ENCODE data around the gene SMC4.

Gene SMC4

DNA sequence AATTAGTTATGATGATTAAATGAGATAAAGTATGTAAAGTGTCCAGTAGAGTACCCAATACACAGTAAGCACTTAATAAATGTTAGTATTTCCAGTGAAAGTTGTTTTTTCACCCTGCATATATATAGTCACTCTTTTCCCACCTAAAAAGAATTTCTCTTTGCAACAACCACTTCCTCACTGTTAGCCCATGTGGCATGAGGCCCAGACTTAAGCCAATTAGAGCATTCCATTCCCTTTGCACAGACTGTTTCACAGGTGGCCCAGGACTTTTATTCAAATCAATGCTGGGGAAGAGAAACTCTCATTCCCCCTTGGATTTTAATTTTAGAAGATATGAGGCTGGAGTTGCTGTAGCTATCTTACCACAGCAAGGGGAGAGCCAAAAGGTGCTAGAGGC lies 4.2 kb upstream of the SMC4 start:
- no peak for DNase-seq (ENCODE audit: low read depth)

DNA sequence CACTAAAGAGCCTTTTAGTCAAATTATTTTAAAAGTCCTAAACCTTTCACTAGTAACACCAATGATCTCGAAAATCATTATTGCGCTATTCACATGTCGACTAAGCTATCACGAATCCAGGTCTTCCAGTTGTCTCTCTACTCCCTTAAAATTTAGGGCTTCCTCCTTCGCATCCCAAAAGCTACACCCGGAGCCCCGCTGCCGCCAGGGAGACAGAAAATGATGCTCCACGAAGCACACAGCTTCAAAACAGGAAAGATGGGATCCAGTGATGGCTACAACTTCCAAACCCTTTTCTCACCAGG lies 678 bp upstream of the SMC4 start:
- no peak for DNase-seq (ENCODE audit: low read depth)

DNA sequence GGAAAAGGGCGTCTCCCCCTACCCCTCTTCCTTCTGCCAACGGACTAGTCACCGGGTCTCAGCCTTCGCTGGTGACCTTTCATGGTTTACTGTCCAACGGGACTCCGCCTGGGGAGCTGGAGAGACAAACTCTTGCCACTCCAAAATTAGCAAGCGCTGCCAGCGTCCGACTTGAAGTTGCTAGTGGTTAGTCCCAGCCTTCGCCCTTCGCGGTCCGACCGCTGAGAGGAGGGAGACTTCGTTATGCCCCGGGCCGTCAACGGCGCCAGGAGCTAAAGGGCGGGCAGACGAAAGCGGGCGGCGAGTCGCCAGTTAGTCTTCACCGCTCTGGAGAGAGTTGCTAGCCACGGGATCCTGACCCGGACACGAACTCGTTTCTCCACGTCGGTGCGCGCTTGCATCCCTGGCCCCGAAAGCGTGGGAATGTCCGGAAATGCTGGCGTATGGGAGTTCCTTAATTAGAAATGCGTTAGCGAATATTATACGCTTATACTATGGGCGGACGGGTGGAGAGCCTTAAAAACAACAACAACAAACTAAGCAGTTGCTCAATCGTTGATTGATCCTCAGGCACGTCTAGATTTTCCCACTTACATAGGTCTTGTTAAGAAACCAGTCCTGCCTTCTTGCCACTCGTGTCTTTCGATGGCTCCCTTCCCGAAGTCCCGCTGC lies 716 bp downstream of the SMC4 start:
- DNase-seq (ENCODE audit: low read depth): no peak

DNA sequence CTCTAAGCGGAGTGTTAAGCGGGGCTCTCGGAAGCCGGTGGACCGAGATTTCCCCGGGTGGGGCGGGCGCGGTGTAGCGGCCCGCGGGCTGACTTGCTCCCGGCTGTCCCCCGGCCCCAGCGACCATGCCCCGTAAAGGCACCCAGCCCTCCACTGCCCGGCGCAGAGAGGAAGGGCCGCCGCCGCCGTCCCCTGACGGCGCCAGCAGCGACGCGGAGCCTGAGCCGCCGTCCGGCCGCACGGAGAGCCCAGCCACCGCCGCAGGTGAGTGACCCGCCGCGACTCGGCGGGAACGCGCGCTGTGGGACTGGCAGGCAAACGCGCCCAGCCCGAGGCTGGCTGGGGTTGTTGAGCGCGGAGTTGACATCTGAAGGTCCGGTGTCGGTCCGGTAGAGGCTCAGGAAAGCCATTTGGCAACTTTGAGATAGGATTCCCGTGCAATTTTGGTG lies 1.3 kb downstream of the SMC4 start:
- DNase-seq (ENCODE audit: low read depth): no peak

DNA sequence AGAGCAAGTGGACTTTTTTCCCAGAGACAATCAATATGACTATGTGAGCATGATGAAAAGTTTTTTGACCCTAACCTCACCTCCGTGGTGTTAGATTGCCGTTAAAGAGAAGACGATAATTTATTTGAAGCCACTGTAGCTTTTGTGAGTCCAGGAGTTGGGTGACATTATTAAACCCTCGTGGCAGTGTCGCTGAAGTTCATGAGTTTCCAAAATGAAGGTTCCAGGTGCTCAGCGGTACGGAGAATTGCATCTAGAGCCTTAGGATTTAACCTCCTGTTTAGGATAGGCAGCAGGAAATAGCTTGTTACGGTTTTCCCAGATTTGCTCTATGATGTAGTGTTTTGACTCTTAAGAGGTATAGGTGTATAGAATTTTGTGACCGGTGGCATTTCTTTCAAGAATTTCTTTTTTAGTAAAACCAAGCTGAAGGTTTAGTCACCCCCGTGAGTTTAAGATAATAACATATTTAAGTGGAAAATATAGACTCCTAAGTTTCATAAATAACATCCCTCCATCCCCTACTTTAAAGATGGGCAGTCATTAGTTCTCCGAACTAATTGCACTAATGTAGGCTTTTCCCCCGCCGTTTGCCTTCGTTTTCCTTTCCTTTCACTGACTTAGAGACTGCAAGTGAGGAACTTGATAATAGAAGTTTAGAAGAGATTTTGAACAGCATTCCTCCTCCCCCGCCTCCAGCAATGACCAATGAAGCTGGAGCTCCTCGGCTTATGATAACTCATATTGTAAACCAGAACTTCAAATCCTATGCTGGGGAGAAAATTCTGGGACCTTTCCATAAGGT lies 2.0 kb downstream of the SMC4 start:
- DNase-seq (ENCODE audit: low read depth): no peak

- no peak for DNase-seq (ENCODE audit: low read depth)
Observed at GRCh38 chr3:160402221-160403027, 3.0 kb downstream of the SMC4 start.

- no peak for DNase-seq (ENCODE audit: low read depth)
Observed at GRCh38 chr3:160403028-160403545, 3.6 kb downstream of the SMC4 start.

- no peak for DNase-seq (ENCODE audit: low read depth)
Observed at GRCh38 chr3:160403796-160404470, 4.5 kb downstream of the SMC4 start.

DNA sequence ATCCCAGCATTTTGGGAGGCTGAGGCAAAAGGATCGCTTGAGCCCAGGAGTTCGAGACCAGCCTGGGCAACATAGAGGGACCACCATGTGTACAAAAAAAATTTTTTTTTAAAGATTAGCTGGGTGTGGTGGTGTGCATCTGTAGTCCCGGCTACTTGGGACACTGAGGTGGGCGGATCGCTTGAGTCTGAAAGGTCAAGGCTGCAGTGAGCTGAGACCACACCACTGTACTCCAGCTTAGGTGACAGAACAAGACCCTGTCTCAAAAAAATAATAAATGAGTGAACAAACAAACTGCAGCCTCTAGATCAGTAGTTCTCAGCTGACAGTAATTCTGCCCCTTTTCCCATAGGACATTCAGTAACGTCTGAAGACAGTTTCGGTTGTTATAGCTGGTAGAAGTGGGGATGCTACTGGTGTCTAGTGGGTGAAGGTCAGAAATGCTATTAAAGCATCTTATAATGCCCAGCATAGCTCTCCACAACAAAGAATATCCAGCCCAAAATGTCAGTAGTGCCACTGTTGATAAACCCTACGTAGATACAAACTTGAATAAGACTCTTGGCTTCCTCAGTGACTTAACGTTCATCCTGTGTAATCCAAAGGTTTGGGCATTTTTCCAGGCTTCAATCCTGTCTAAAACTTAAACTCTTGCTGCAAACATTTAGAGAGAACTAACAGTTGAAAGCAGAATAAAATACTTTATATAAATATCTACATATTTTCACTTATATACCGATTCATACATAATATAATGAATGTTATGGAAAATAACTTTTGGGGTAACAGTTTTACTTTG lies 10.6 kb downstream of the SMC4 start:
- DNase-seq (ENCODE audit: low read depth): no peak

DNA sequence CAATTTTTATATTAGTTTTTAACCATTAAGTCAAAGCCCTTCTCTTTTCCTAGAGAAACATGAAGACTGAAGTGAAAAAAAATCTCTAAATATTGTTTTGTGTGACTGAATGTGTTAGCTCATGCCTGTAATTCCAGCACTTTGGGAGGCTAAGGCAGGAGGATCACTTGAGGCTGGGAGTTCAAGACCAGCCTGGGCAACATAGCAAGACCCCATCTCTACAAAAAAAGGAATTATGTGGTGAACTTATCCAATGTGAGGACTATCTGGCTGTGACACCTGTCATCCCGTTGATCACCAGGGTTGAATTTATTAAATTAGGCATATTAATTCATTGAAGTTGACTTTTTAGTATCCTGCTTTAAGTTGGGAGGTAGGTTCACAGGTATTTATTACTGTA lies 13.0 kb downstream of the SMC4 start:
- no peak for DNase-seq (ENCODE audit: low read depth)

- peak; percentile 38 for DNase-seq (ENCODE audit: low read depth)
Observed at GRCh38 chr3:160413613-160414248, 14.3 kb downstream of the SMC4 start.

DNA sequence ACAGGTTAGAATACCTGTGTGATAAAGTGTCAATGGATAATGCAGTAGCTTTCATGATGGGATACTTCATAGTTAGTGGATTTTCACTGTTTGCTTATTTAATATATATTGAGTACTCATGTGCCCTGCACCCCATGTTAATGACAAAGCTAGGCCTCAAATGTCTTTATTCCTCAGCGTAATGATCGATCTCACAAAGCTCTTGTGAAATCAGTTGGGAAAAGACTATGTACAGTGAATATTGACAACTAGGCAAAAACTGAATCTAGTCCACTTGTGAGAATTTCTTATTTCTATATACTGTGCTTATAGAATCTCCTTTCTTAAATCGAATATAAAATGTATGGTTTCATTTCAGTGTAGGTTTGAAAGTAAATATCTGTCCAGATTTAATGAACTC lies 17.9 kb downstream of the SMC4 start:
- no peak for DNase-seq (ENCODE audit: low read depth)

DNA sequence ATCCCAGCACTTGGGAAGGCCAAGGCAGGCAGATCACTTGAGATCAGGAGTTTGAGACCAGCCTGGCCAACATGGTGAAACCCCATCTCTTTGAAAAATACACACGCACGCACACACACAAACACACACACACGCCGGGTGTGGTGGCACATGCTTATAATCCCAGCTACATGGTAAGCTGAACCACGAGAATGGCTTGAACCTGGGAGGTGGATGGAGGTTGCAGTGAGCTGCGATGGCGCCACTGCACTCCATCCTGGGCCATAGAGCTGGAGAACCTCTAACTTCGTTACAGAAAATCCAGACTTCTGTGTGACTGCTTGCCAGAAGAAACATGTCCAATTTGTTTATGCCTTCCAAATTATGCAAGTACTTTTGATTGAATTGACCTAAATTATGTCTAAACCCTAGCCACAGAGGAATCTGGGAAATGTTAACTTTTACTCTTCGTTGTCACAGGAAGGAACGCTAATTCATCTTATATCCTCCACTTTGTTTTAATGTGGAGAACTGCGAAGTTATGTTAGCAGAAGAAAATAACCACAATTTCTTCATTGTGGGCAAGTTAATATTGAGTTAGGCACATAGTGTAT lies 28.5 kb downstream of the SMC4 start:
- DNase-seq (ENCODE audit: low read depth): no peak

- DNase-seq (ENCODE audit: low read depth): no peak
Observed at GRCh38 chr3:160434071-160434470, 34.6 kb downstream of the SMC4 start.

DNA sequence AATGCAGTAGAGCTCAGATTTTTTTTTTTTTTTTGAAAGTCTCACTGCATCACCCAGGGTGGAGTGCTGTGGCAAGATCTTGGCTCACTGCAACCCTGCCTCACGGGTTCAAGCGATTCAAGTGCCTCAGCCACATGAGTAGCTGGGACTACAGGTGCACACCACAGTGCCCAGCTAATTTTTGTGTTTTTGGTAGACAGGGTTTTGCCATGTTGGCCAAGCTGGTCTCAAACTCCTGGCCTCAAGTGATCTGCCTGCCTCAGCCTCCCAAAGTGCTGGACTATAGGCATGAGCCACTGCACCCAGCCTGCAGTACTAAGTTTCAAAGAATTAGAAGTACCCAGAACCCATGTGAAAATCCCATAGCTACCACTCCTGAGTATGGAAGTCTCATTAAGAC lies 35.6 kb downstream of the SMC4 start:
- no peak for DNase-seq (ENCODE audit: low read depth)

DNA sequence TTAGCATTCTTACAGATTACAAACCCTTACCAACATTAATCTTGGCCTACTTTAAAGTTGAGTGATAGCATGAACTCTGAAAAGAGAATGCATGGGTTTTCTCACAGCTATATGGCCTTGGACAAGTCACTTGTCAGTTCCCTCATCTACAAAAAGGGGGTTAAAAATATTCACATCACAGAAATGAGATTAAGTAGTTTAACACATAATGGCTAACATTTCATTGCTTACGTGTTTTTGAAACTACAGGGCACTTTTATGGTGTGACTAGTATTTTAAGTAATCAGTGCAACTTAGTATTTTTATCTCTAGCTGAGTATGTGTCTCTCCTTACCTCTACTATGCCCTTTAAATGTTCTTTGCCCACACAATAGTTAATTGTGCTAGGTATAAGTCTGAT lies 36.3 kb downstream of the SMC4 start:
- no peak for DNase-seq (ENCODE audit: low read depth)

DNA sequence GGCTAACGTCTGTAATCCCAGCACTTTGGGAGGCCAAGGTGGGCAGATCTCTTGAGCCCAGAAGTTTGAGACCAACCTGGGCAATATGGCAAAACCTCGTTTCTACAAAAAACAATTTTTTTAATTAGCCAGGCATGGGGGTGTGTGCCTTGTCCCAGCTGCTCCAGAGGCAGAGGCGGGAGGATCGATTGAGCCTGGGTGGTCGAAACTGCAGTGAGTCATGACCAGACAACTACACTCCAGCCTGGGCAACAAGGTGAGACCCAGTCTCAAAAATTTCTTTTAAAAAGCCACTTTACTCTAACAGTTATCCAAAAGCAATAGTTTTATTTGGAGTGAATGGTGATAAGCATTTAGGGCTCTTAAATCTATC lies 37.6 kb downstream of the SMC4 start:
- no peak for DNase-seq (ENCODE audit: low read depth)

DNA sequence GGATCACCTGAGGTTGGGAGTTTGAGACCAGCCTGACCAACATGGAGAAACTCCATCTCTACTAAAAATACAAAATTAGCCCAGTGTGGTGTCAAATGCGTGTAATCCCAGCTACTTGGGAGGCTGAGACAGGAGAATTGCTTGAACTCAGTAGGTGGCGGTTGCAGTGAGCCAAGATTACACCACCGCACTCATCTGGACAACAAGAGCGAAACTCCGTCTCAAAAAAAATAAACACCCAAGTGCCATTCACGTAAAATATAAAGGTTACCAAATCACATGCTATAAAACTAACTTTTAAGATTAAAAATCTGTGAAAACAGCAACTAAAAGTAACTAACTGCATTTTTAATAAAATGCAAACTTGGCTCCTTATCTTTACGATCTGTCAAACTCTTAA lies 41.2 kb downstream of the SMC4 start:
- DNase-seq (ENCODE audit: low read depth): no peak

GRCh38 chr3:160444411-160444810 lies 45.0 kb downstream of the SMC4 start:
- DNase-seq (ENCODE audit: low read depth): no peak

DNA sequence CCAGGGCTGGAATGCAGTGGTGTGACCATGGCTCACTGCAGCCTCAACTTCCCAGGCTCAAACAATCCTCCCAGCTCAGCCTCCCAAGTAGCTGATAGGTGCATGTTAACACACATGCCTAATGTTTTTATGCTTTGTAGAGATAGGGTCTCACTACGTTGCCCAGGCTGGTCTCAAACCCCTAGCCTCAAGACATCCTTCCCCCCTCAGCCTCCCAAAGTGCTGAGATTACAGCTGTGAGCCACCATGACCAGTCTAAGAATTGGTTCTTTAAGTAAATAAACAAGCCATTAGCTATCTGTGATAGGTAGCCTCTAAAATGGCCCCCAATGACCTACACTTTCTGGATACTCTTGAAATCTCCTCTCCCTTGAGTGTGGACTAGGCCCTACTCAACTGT lies 46.4 kb downstream of the SMC4 start:
- DNase-seq (ENCODE audit: low read depth): no peak
